ENCODE results near the gene MROH7. TPM values are rescaled to one million over a fixed set of nuclear protein-coding genes. Genes with fewer than 3 reads are reported as not detected.

MROH7 gene
- total RNA-seq, 1 experiment from 2014 or later, result not detected

DNA sequence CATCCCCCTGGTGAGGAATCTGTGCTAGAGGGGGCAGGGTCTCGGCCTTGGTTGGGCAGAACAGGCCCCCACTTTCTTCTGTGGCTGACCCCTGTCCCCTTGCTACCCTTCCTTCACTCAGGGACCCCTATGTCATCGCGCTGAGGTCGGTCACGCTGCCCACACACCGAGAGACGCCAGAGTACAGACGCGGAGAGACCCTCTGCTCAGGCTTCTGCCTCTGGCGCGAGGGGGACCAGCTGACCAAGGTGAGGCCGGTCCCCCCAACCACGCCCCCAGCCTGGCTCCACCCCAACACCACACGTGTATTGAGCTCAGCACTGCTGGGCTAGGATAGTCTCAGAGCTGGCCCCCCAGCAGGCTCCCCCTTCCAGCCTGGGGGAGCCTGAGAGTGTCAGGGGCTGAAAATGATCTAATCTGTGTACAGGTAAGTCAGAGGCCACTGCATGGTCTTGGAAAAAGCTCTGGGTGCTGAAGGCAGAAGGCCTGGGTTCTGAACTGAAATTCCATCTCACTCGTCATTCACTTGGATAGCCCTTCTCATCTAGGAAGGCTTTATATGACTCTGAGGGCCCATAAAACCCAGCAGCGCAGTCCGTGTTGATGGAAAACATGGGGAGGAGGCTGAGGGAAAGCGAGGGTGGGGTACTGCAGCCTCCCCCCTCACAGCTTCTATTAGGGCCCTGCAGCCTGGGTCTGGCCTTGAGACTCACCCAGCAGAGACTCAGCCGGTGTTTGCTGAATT lies 33.6 kb upstream of the MROH7 start:
- Mint-ChIP-seq H3K4me1 (ENCODE audit: insufficient read depth, unreplicated experiment) (peaks cover 4% of the 10 kb centered on the region), H3K27ac (ENCODE audit: low read depth, unreplicated experiment) (no peak overlapping the region), H3K36me3 (ENCODE audit: insufficient read depth, unreplicated experiment) (peaks cover 1% of the 10 kb centered on the region), H3K4me3 (ENCODE audit: unreplicated experiment) (no peak overlapping the region), H3K27me3 (ENCODE audit: insufficient read depth, unreplicated experiment) (no peaks in the 10 kb centered on the region), H3K9me3 (ENCODE audit: unreplicated experiment) (no peaks in the 10 kb centered on the region)
- DNase-seq (ENCODE audit: unreplicated experiment), result no peak
- intact Hi-C loops (cut with micrococcal nuclease), result no loop called here
- no TSS peak for BruUV-seq (replicated peaks)
- ChIA-PET CTCF (interaction anchor here (0.5 kb wide), 1 partner anchor 64 kb away, joined by 3 read pairs; no protein-coding TSS in a partner anchor), POLR2A (no interaction called here)
- TF ChIP-seq, protein P1, sequence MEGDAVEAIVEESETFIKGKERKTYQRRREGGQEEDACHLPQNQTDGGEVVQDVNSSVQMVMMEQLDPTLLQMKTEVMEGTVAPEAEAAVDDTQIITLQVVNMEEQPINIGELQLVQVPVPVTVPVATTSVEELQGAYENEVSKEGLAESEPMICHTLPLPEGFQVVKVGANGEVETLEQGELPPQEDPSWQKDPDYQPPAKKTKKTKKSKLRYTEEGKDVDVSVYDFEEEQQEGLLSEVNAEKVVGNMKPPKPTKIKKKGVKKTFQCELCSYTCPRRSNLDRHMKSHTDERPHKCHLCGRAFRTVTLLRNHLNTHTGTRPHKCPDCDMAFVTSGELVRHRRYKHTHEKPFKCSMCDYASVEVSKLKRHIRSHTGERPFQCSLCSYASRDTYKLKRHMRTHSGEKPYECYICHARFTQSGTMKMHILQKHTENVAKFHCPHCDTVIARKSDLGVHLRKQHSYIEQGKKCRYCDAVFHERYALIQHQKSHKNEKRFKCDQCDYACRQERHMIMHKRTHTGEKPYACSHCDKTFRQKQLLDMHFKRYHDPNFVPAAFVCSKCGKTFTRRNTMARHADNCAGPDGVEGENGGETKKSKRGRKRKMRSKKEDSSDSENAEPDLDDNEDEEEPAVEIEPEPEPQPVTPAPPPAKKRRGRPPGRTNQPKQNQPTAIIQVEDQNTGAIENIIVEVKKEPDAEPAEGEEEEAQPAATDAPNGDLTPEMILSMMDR (IDR thresholded peaks at IDR 0.05; ENCODE audit: unreplicated experiment), result no peak

DNA sequence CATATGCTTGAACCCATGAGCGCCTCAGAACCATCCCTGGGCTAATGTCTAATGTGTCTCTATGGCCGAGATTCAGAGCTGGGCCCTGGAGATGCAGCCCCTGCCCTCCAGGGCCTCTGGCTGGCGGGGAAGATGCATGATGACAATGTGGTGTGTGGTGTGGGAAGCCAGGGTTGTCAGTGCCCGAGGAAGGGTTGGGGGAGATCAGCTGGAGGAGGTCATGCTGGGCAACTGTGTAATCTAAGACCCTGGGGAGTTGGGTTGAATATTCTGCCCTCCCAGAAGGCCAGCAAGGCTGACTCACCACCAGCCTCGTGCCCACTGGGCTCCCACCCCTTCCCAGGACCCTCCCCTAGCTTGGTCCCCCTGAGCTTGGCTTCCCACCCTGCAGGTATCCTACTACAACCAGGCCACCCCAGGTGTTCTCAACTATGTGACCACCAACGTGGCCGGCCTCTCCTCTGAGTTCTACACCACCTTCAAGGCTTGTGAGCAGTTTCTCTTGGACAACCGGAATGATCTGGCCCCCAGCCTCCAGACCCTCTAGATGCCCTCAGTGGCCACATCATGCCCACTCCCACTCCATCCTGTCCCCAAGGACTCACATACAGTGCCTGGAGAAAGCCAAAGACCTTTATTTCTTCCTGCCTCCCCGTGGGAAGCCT lies 32.9 kb upstream of the MROH7 start:
- H3K4me3 Mint-ChIP-seq (ENCODE audit: unreplicated experiment), result no peak overlapping the region
- TF ChIP-seq, protein P1 (IDR thresholded peaks at IDR 0.05; ENCODE audit: unreplicated experiment), result no peak
- ChIA-PET POLR2A (no interaction called here), CTCF (interaction anchor here (0.5 kb wide), 1 partner anchor 63 kb away, joined by 3 read pairs; no protein-coding TSS in a partner anchor)
- peaks cover 4% of the 10 kb centered on the region for H3K4me1 Mint-ChIP-seq (ENCODE audit: insufficient read depth, unreplicated experiment)
- no peaks in the 10 kb centered on the region for H3K27me3 Mint-ChIP-seq (ENCODE audit: insufficient read depth, unreplicated experiment)
- no peaks in the 10 kb centered on the region for H3K36me3 Mint-ChIP-seq (ENCODE audit: insufficient read depth, unreplicated experiment)
- no peaks in the 10 kb centered on the region for H3K9me3 Mint-ChIP-seq (ENCODE audit: unreplicated experiment)
- no peak overlapping the region for H3K27ac Mint-ChIP-seq (ENCODE audit: low read depth, unreplicated experiment)
- DNase-seq (ENCODE audit: unreplicated experiment), result no peak
- intact Hi-C loops (cut with micrococcal nuclease), result no loop called here
- no TSS peak for BruUV-seq (replicated peaks)

DNA sequence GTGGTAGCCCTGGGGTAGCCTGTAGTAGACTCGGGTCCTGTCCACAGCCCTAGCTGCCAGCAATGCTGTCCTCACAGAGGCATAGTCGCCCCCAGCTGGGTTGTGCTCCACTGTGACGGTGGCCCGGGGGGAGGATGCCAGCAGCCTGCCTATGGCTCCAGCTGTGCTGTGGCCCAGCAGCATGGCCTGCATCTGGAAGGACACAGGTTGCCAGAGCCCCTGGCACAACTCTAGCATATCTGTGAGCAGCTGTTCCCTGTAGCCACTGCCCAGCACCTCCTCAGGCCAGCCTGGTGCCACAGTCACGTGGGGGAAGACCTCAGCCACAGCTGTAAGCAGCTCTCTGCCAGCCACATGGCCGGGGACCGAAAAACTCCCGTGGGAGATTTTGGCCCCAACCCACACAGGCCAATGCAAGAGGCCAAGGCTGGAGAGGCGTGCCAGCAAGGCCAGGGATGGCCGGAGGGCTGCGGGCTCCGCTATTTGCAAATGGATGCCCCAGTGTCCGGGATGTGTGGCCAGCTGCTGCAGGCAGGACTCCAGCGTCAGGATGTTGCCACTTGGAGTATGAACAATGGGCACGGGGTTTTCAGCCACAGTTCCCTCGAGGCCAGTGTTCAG lies 32.2 kb upstream of the MROH7 start:
- intact Hi-C loops (cut with micrococcal nuclease), result no loop called here
- Mint-ChIP-seq H3K9me3 (ENCODE audit: unreplicated experiment) (no peaks in the 10 kb centered on the region), H3K36me3 (ENCODE audit: insufficient read depth, unreplicated experiment) (no peaks in the 10 kb centered on the region), H3K27ac (ENCODE audit: low read depth, unreplicated experiment) (no peak overlapping the region), H3K4me3 (ENCODE audit: unreplicated experiment) (no peak overlapping the region), H3K4me1 (ENCODE audit: insufficient read depth, unreplicated experiment) (peaks cover 4% of the 10 kb centered on the region), H3K27me3 (ENCODE audit: insufficient read depth, unreplicated experiment) (no peaks in the 10 kb centered on the region)
- ChIA-PET POLR2A (no interaction called here), CTCF (interaction anchor here (0.6 kb wide), 1 partner anchor 22 kb away, joined by 4 read pairs; no protein-coding TSS in a partner anchor)
- TF ChIP-seq, protein P1 (IDR thresholded peaks at IDR 0.05; ENCODE audit: unreplicated experiment), result no peak
- no peak for DNase-seq (ENCODE audit: unreplicated experiment)
- BruUV-seq (replicated peaks), result no TSS peak

DNA sequence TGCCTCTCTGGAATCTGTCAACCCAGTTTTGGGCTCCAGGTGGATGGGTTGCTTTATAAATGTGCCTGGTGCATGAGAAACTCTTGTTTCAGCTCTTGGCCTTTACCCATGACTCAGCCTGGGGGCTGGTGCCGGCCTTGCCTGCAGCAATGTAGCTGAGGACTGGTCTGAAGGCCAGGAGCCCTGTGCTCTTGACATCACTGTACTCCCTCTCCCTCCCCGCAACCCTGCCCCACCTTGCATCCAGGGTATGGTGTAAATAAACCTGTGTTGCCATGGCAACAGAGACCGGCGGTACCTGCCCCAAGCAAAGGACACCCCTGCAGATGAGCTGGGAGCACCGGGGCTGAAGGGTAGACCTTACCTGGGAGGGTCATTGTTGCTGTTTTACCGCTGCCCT lies 31.5 kb upstream of the MROH7 start:
- Mint-ChIP-seq H3K27ac (ENCODE audit: low read depth, unreplicated experiment) (no peak overlapping the region), H3K27me3 (ENCODE audit: insufficient read depth, unreplicated experiment) (no peaks in the 10 kb centered on the region), H3K36me3 (ENCODE audit: insufficient read depth, unreplicated experiment) (no peaks in the 10 kb centered on the region), H3K4me1 (ENCODE audit: insufficient read depth, unreplicated experiment) (peaks cover under 1% of the 10 kb centered on the region), H3K4me3 (ENCODE audit: unreplicated experiment) (no peak overlapping the region), H3K9me3 (ENCODE audit: unreplicated experiment) (no peaks in the 10 kb centered on the region)
- no TSS peak for BruUV-seq (replicated peaks)
- POLR2A ChIA-PET, result no interaction called here
- TF ChIP-seq, protein P1 (IDR thresholded peaks at IDR 0.05; ENCODE audit: unreplicated experiment), result no peak
- CTCF ChIA-PET, result no interaction called here
- intact Hi-C loops (cut with micrococcal nuclease), result no loop called here
- no peak for DNase-seq (ENCODE audit: unreplicated experiment)
